ENCODE data around the gene ZFR2. TPM values are rescaled to one million over a fixed set of nuclear protein-coding genes. Genes with fewer than 3 reads are reported as not detected.

The ZFR2 gene
- total RNA-seq, 4 donors from 2014 or later, result not detected

DNA sequence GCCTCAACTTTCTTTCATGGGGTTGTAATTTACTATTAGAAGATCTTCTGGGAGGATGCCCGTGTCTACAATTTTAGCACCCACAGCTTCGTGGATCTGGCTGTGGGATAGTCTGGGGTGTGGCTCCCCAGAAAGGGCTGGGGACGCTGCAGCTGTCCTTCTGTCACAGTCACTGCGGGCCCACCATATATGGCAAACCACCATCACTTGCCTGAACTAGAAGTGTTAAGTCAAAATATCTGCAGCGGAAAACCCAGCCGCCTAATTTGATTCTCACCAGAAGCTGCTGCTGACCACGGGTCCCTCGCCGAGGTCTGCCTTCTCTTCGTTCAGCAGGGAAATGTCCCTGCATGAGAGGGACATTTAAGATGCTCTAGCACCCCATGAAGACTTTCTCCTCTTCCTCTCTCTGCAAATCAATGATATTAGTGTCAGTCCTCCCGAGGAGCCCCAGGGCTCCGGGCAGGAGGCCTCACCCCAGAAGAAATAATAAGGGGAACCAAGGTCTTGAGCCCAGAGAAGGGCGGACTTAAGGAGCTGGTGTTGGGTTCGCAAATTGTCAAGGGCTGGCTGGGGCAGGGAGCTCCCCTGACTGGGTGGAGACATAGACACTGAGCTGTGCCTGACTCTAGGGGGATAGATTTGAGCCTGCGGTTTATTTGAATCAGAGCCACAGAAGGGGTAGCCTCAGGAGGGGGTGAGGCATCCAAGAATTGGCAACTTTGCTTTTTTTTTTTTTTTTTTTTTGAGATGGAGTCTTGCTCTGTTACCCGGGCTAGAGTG, 79.7 kb downstream of the ZFR2 start:
- Histone ChIP-seq H3K27me3 (no peaks in the 10 kb centered on the region), H3K27ac (no peak overlapping the region), H3K4me1 (peaks cover 0 to 6% of the 10 kb centered on the region in 2 donors), H3K36me3 (no peaks in the 10 kb centered on the region), H3K9me3 (no peaks in the 10 kb centered on the region), H3K4me3 (replicated peaks in 1 of 3) (no peak overlapping the region)
- DNase-seq, result no peak
- WGBS, 2 donors, result 50 to 59% methylated on average over 16 of the region's 16 CpGs
- intact Hi-C loops (cut with DNase I), result no loop called here
- TF ChIP-seq CTCF (IDR thresholded peaks at IDR 0.05) (no peak), POLR2A (IDR thresholded peaks at IDR 0.05) (no peak)

DNA sequence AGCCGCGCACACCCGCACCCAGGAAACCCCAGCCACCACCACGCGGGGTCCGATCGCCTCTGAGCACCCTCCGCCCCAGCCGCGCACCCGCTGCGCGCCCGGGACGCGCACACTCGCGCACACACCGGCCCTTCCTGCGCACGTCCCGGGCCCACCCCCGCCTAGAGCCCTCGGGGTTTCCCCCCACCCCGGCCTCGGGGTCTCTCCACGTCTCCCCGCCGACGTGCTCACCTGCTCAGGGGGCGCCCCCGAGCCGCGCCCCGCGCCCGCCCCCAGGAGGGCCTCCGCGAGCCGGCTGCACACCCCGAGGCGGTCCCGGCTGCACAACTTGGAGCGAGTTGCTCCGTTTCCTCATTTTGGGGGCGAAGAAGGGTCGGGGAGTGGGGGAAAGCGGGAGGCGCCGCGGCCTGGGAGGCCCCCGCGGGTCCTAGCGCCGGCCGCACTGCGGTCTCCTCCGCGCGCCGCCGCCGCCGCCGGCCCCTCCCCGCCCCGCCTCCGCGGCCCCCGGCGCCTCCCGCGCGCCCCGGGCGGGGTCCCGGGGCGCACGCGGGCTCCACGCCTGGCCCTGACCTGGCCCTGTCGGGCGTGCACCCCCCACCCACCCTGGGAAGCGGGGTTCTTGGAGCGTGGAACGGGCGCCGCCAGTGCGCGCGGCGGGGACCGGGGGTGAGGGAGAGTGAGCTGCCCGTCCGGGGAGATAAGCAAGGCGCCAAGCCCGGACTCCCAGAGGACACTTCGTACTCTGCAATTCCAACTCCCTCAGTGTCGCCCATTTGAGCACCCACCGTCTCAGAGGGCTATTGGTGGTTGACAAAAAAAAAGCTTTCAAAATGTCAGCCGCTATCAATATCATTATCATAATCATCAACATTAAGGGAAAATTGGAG, 82.7 kb downstream of the ZFR2 start, which contains the start of gene MATK:
Gene MATK (minus strand): TSS at position 444 of the 887 bp plus-strand sequence. CDS start 1,246 bp downstream, outside the sequence.
- H3K4me3 ChIP-seq (replicated peaks in 1 of 3), result peak within 1 kb of the TSS in 1 of 3 donors; percentile 14

GRCh38 chr19:3785451-3785937, 83.3 kb downstream of the ZFR2 start:
- TF ChIP-seq POLR2A (IDR thresholded peaks at IDR 0.05) (no peak), CTCF (IDR thresholded peaks at IDR 0.05) (no peak)
- Histone ChIP-seq H3K4me1 (peaks cover 0 to 6% of the 10 kb centered on the region in 2 donors), H3K36me3 (no peaks in the 10 kb centered on the region), H3K9me3 (no peaks in the 10 kb centered on the region), H3K27ac (no peak overlapping the region), H3K27me3 (no peaks in the 10 kb centered on the region), H3K4me3 (replicated peaks in 1 of 3) (peak overlapping the region in 1 of 3 donors; percentile 14)
- no peak for DNase-seq
- intact Hi-C loops (cut with DNase I), result no loop called here
- WGBS, 2 donors, result 0 to 2% methylated on average over 8 to 21 of the region's 47 CpGs

More for the DNA sequence above, 82.7 kb downstream of the ZFR2 start, which contains the start of gene MATK:
- no peak for DNase-seq
- Histone ChIP-seq H3K9me3 (no peaks in the 10 kb centered on the region), H3K4me1 (peaks cover 0 to 6% of the 10 kb centered on the region in 2 donors), H3K27me3 (no peaks in the 10 kb centered on the region), H3K36me3 (no peaks in the 10 kb centered on the region), H3K27ac (no peak within 1 kb of the TSS)
- TF ChIP-seq CTCF (IDR thresholded peaks at IDR 0.05) (no peak), POLR2A (IDR thresholded peaks at IDR 0.05) (no peak)
- WGBS, 2 donors, result 9 to 40% methylated on average over 6 to 29 of the region's 101 CpGs
- intact Hi-C loops (cut with DNase I), result no loop called here

GRCh38 chr19:3784607-3785450, 84.0 kb downstream of the ZFR2 start:
- TF ChIP-seq POLR2A (IDR thresholded peaks at IDR 0.05) (no peak), CTCF (IDR thresholded peaks at IDR 0.05) (no peak)
- no peaks in the 10 kb centered on the region for H3K36me3 ChIP-seq
- 18 to 28% methylated on average over 20 to 25 of the region's 25 CpGs for WGBS, 2 donors
- no peaks in the 10 kb centered on the region for H3K9me3 ChIP-seq
- no peaks in the 10 kb centered on the region for H3K27me3 ChIP-seq
- no peak overlapping the region for H3K4me3 ChIP-seq (replicated peaks in 1 of 3)
- DNase-seq, result no peak
- intact Hi-C loops (cut with DNase I), result no loop called here
- no peak overlapping the region for H3K27ac ChIP-seq
- peaks cover 0 to 6% of the 10 kb centered on the region in 2 donors for H3K4me1 ChIP-seq
